Gastrocnemius medialis (tissue), 4 donors: ENCODE measurements around the gene CGB3. TPM values are rescaled to one million over a fixed set of nuclear protein-coding genes. Genes with fewer than 3 reads are reported as not detected.

Experiments used
- ATAC-seq, 2 donors: fragments of 150-250 bp; one replicate each; pipeline ENCODE4 v1.9.1; 2016
- DNase-seq, 2 donors: peaks; one replicate each; pipeline ENCODE4 v3.0.0-alpha.2; 2019
- H3K27ac ChIP-seq, 4 donors: fragments of 200-600 bp; sonication (generic); 1 replicate in 1 of 4; 2 replicates in 3 of 4; pipeline ENCODE4 v1.5.1; 2016 to 2018; ENCODE audit warnings: mild to moderate bottlenecking in 2 of 4, moderate library complexity in 1 of 4
- H3K27me3 ChIP-seq, 3 donors: fragments of 200-600 bp; sonication (generic) in 2 of 3; 1 replicate in 1 of 3; 2 replicates in 2 of 3; pipeline versions ENCODE4 v1.5.1 to v1.6.0; 2016 to 2019; ENCODE audit warnings: mild to moderate bottlenecking in 1 of 3, moderate library complexity in 1 of 3
- H3K36me3 ChIP-seq, 2 donors: fragments of 200-600 bp; sonication (generic) in 1 of 2; one replicate each; pipeline ENCODE4 v1.5.1; 2017 to 2018
- H3K4me1 ChIP-seq, 2 donors: fragments of 200-600 bp; sonication (generic) in 1 of 2; one replicate each; pipeline ENCODE4 v1.5.1; 2016 to 2017; ENCODE audit warnings: mild to moderate bottlenecking in 2 of 2
- H3K4me3 ChIP-seq, 4 donors: fragments of 200-600 bp; sonication (generic) in 3 of 4; 1 replicate in 1 of 4; 2 replicates in 3 of 4; pipeline ENCODE4 v1.5.1; 2016 to 2019; ENCODE audit warnings: mild to moderate bottlenecking in 2 of 4
- H3K9me3 ChIP-seq, 3 donors: fragments of 200-600 bp; sonication (generic) in 2 of 3; 1 replicate in 1 of 3; 2 replicates in 2 of 3; pipeline ENCODE4 v1.5.1; 2016 to 2019
- CTCF ChIP-seq, 5 experiments: fragments of 450-650 bp in 3 of 5; fragments of 200-600 bp in 2 of 5; sonication (generic) in 2 of 5; IDR thresholded peaks in 4 of 5; conservative IDR thresholded peaks in 1 of 5; 1 replicate in 4 of 5; 2 replicates in 1 of 5; pipeline ENCODE4 v1.5.1; 2016 to 2019; ENCODE audit warnings: antibody characterized with exemption in 5 of 5, mild to moderate bottlenecking in 3 of 5, moderate library complexity in 3 of 5
- POLR2A ChIP-seq, 2 donors: fragments of 450-650 bp; IDR thresholded peaks; one replicate each; pipeline ENCODE4 v1.6.1; 2017; ENCODE audit warnings: antibody characterized with exemption in 2 of 2, mild to moderate bottlenecking in 2 of 2, moderate library complexity in 2 of 2
- in situ Hi-C, 4 donors: fragments of 200-750 bp; cut with MboI; loops; one replicate each; pipeline versions ENCODE4 v1.15.0 to v1.8.0; 2017; ENCODE audit warnings: low sequenced_read_pairs in 4 of 4
- intact Hi-C: fragments of 100-400 bp; cut with DNase I; formaldehyde crosslinking; loops from one replicate; pipeline ENCODE4 v1.15.1; 2023; ENCODE audit warnings: low total_unique reads
- total RNA-seq, 4 donors: library from RNA; depleted of rRNA; stranded (reverse); fragments of >200 nt; gene quantifications; one replicate each; pipeline versions ENCODE4 v1.1.0 to v1.2.3, GENCODE V29; 2016

CGB3 gene
- total RNA-seq, 4 donors from 2014 or later, result not detected

DNA sequence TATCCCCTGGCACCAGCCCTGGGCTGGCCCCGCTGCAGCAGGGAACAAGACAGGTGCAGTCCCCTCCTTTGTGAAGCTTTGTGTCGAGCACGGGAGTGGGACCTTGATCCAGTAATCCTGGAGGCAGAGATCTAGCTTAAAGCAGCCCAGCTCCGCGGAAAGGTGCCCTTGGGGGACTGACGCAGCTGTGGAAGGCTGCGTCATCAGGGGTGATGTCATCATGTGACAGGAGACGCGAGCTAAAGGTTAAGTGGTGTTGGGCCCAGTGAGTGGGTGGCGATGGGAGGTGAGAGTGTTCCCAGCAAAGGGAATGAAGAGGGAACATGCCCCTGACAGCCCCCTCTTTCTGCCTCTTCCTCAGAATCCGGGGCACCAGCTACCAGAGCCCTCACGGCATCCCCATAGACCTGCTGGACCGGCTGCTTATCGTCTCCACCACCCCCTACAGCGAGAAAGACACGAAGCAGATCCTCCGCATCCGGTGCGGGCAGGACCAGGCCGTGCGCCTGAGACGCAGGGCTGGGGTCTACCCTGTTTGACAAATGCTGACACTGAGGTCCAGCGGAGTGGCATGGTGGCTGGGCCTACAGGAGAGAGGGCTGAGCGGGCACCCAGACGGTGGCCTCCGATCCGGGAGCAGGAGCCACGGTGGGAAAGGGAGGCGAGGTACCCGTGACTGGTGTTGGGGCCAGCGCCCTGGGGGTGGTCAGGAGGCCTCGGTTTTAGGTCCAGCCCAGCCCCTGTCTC lies 9.8 kb downstream of the CGB3 start:
- DNase-seq, result no peak
- Histone ChIP-seq H3K27ac (no peak overlapping the region), H3K27me3 (peaks cover 0 to 10% (median 8%) of the 10 kb centered on the region in 3 donors), H3K9me3 (no peaks in the 10 kb centered on the region), H3K4me3 (no peak overlapping the region), H3K4me1 (peaks cover 13 to 17% of the 10 kb centered on the region in 2 donors), H3K36me3 (peaks cover 0 to 62% of the 10 kb centered on the region in 2 donors)
- in situ Hi-C loops (no loop called here), intact Hi-C loops (no loop called here)
- no peak for TF ChIP-seq CTCF (IDR thresholded peaks at IDR 0.05 in 4 of 5, conservative IDR thresholded peaks at IDR 0.05 in 1 of 5)
- TF ChIP-seq POLR2A (IDR thresholded peaks at IDR 0.05), result no peak
- no peak for ATAC-seq

- Histone ChIP-seq H3K4me3 (no peak overlapping the region), H3K36me3 (peaks cover 0 to 85% of the 10 kb centered on the region in 2 donors), H3K27me3 (no peaks in the 10 kb centered on the region), H3K9me3 (no peaks in the 10 kb centered on the region), H3K27ac (no peak overlapping the region), H3K4me1 (no peaks in the 10 kb centered on the region)
- no peak for DNase-seq
- no peak for TF ChIP-seq POLR2A (IDR thresholded peaks at IDR 0.05)
- no peak for TF ChIP-seq CTCF (IDR thresholded peaks at IDR 0.05 in 4 of 5, conservative IDR thresholded peaks at IDR 0.05 in 1 of 5)
- in situ Hi-C loops, result no loop called here
- ATAC-seq, result no peak
- intact Hi-C loops, result no loop called here
Measured at GRCh38 chr19:49011194-49011593, 12.9 kb downstream of the CGB3 start.

DNA sequence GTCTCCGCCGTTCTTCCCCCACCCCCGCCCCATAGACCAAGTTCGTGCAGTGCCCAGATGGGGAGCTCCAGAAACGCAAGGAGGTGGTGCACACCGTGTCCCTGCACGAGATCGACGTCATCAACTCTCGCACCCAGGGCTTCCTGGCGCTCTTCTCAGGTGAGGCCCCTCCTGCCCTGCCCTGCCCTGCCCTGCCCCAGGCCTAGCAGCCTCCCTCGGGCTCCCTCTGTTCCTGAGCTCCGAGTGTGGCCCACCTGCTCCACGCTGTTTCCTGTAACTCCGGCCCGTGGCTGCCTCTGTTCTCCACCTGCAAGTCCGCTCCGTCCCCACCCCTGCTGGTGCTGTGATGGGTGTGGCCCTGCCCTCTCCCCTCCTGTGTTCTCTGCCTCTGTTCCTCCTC lies 13.7 kb downstream of the CGB3 start:
- H3K27me3 ChIP-seq, result no peaks in the 10 kb centered on the region
- H3K36me3 ChIP-seq, result peaks cover 0 to 85% of the 10 kb centered on the region in 2 donors
- H3K27ac ChIP-seq, result no peak overlapping the region
- no peak overlapping the region for H3K4me3 ChIP-seq
- no peaks in the 10 kb centered on the region for H3K9me3 ChIP-seq
- H3K4me1 ChIP-seq, result no peaks in the 10 kb centered on the region
- in situ Hi-C loops (no loop called here), intact Hi-C loops (no loop called here)
- TF ChIP-seq POLR2A (IDR thresholded peaks at IDR 0.05), result no peak
- no peak for TF ChIP-seq CTCF (IDR thresholded peaks at IDR 0.05 in 4 of 5, conservative IDR thresholded peaks at IDR 0.05 in 1 of 5)
- ATAC-seq (no peak), DNase-seq (no peak)

DNA sequence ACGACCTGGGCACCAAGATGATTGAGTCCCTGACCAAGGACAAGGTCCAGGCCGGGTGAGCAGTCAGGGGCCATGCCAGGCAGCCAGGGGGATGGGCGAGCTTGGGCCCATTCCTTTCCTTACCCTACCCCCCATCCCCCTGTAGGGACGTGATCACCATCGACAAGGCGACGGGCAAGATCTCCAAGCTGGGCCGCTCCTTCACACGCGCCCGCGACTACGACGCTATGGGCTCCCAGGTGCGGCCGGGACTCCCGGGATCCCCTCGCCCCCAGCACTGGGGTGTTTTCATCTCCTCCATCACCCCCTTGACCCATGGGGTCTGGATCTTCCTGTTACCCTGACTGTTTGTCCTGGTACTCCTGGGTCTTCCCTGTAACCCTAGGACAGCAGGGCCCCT lies 14.3 kb downstream of the CGB3 start:
- peaks cover 0 to 85% of the 10 kb centered on the region in 2 donors for H3K36me3 ChIP-seq
- intact Hi-C loops (no loop called here), in situ Hi-C loops (no loop called here)
- TF ChIP-seq POLR2A (IDR thresholded peaks at IDR 0.05) (no peak), CTCF (IDR thresholded peaks at IDR 0.05 in 4 of 5, conservative IDR thresholded peaks at IDR 0.05 in 1 of 5) (no peak)
- DNase-seq (no peak), ATAC-seq (no peak)
- H3K4me1 ChIP-seq, result no peaks in the 10 kb centered on the region
- no peak overlapping the region for H3K4me3 ChIP-seq
- no peaks in the 10 kb centered on the region for H3K9me3 ChIP-seq
- H3K27ac ChIP-seq, result no peak overlapping the region
- no peaks in the 10 kb centered on the region for H3K27me3 ChIP-seq

- intact Hi-C loops, result no loop called here
- ATAC-seq, result no peak
- Histone ChIP-seq H3K27me3 (no peaks in the 10 kb centered on the region), H3K36me3 (peaks cover 0 to 89% of the 10 kb centered on the region in 2 donors), H3K27ac (no peak overlapping the region), H3K4me1 (no peaks in the 10 kb centered on the region), H3K4me3 (no peak overlapping the region), H3K9me3 (no peaks in the 10 kb centered on the region)
- TF ChIP-seq CTCF (IDR thresholded peaks at IDR 0.05 in 4 of 5, conservative IDR thresholded peaks at IDR 0.05 in 1 of 5) (no peak), POLR2A (IDR thresholded peaks at IDR 0.05) (no peak)
- DNase-seq, result no peak
- in situ Hi-C loops, result no loop called here
Measured at GRCh38 chr19:49006905-49007304, 17.2 kb downstream of the CGB3 start.
